PC-9 (cell line): ENCODE data around the gene BACH2.

ENCODE experiments used
- CTCF ChIP-seq: fragments of 200-600 bp; sonication (generic); conservative IDR thresholded peaks from 2 replicates; pipeline ENCODE4 v1.6.1; 2017; ENCODE audit warnings: mixed run types, antibody characterized with exemption, mild to moderate bottlenecking, moderate library complexity
- EZH2 ChIP-seq: fragments of 200-600 bp; sonication (generic); IDR thresholded peaks from 2 replicates; pipeline ENCODE4 v1.8.0; 2017; ENCODE audit warnings: antibody characterized with exemption, low read depth

- TF ChIP-seq CTCF, result no peak
- no peak for TF ChIP-seq EZH2
These were observed 22.8 kb downstream of the BACH2 start for GRCh38 chr6:90273863-90274262.
